ENCODE data around the gene RIPOR2. TPM values are rescaled to one million over a fixed set of nuclear protein-coding genes. Genes with fewer than 3 reads are reported as not detected.

RIPOR2 gene
- total and polyA plus RNA-seq, 2 donors (not counting 3 experiments of a cell fraction or from before 2014, with no cell fraction given) = 0.10 TPM; not detected in 1

DNA sequence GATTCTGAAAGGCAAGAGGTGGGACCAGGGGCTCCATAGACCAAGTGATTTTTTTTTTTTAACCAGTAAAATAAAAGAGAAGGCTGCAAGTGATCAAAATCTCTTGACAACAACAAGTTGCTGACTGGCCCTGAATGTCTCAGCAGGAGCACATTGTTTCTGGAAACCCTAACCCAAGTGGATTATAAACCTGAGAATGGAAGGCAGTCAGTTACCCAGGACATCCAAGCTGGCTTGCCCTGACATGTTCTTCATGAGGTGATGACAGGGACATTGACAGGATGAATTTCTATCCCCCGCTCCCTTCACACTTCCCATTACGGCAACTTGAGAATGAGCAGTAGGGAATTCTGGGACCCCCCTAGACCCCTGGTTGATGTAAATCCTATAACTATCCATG is 49.6 kb upstream of the RIPOR2 start:
- no TSS peak for BruUV-seq (replicated peaks)
- H3K4me1 ChIP-seq (ENCODE audit: control insufficient read depth, extremely low read depth, insufficient read depth, low read length) = no peaks in the 10 kb centered on the region
- no peak for FAIRE-seq
- TF ChIP-seq POLR2AphosphoS5 (IDR thresholded peaks at IDR 0.05; ENCODE audit: insufficient read depth, low read depth, low read length) = no peak
- TF ChIP-seq FOS (IDR thresholded peaks at IDR 0.05; ENCODE audit: borderline replicate concordance, insufficient read depth, low read length) = no peak
- no peak for TF ChIP-seq GATA2 (IDR thresholded peaks at IDR 0.05; ENCODE audit: insufficient read depth, insufficient read length, low read depth, low read length)
- no peak for TF ChIP-seq MAX (IDR thresholded peaks at IDR 0.05; ENCODE audit: insufficient read depth, insufficient read length)
- no peak for TF ChIP-seq EZH2 (IDR thresholded peaks at IDR 0.05; ENCODE audit: borderline replicate concordance, low read depth, low read length, severe bottlenecking)
- no peak for TF ChIP-seq JUN (IDR thresholded peaks at IDR 0.05; ENCODE audit: borderline replicate concordance, insufficient read depth, insufficient read length, low read depth)
- TF ChIP-seq CTCF (IDR thresholded peaks at IDR 0.05; ENCODE audit: extremely low read depth in 1 of 2, insufficient read depth in 1 of 2, low read depth in 1 of 2, low read length in 2 of 2) = no peak
- TF ChIP-seq MYC (IDR thresholded peaks at IDR 0.05; ENCODE audit: low read depth, low read length) = no peak
- TF ChIP-seq POLR2A (IDR thresholded peaks at IDR 0.05; ENCODE audit: low read depth, low read length) = no peak
- H3K4me3 ChIP-seq (replicated peaks in 1 of 3; ENCODE audit: insufficient read depth in 1 of 3, low read depth in 1 of 3, low read length in 3 of 3) = no peak overlapping the region
- no peaks in the 10 kb centered on the region for H3K9me3 ChIP-seq (replicated peaks; ENCODE audit: control insufficient read depth, insufficient read depth, low read length)
- POLR2A ChIA-PET = no interaction called here
- H3K9ac ChIP-seq (replicated peaks; ENCODE audit: extremely low read depth, insufficient read depth, low read length) = no peak overlapping the region
- CTCF ChIA-PET = no interaction called here
- no peaks in the 10 kb centered on the region for H3K79me2 ChIP-seq (ENCODE audit: control insufficient read depth, insufficient read depth, low read length)
- no peak overlapping the region for H3K4me2 ChIP-seq (ENCODE audit: insufficient read depth, low read length)
- no peaks in the 10 kb centered on the region for H3K27me3 ChIP-seq (ENCODE audit: control insufficient read depth in 2 of 2, insufficient read depth in 2 of 2, low read length in 2 of 2)
- intact Hi-C loops (cut with micrococcal nuclease) (no loop called here), dilution Hi-C loops (cut with MboI; ENCODE audit: extremely low pct_ligation_motif_present, low sequenced_read_pairs) (no loop called here)
- no peaks in the 10 kb centered on the region for H3K36me3 ChIP-seq (ENCODE audit: control insufficient read depth in 2 of 2, extremely low read depth in 1 of 2, insufficient read depth in 2 of 2, low read length in 2 of 2)
- H4K20me1 ChIP-seq (replicated peaks; ENCODE audit: control insufficient read depth, extremely low read depth, insufficient read depth, low read length) = no peaks in the 10 kb centered on the region
- no peak for DNase-seq (ENCODE audit: low read depth, low spot score)
- no peaks in the 10 kb centered on the region for H3K9me1 ChIP-seq (replicated peaks; ENCODE audit: control insufficient read depth, extremely low read depth, insufficient read depth, low read length)
- H2AFZ ChIP-seq (ENCODE audit: low read depth, low read length) = no peak overlapping the region
- H3K27ac ChIP-seq (ENCODE audit: insufficient read depth, low read depth, low read length) = no peak overlapping the region

Data from endothelial cell of umbilical vein (primary cell).